B cell (primary cell): ENCODE measurements around the gene SPACA7. TPM values are rescaled to one million over a fixed set of nuclear protein-coding genes. Genes with fewer than 3 reads are reported as not detected.

Experiments
- ATAC-seq: fragments of 200-7000 bp; cut with Tn5 transposase; one replicate; pipeline ENCODE4 v1.10.0; 2021; ENCODE audit warnings: low read depth, mild to moderate bottlenecking, moderate number of reproducible peaks, moderate library complexity
- CTCF ChIA-PET: fragments of 350-600 bp; sonication (Branson Sonifier 250); formaldehyde crosslinking; loops from one replicate; lab custom pipeline; 2021; ENCODE audit warnings: antibody characterized with exemption, inconsistent platforms; lab: Charles Lee
- POLR2A ChIA-PET: fragments of 350-600 bp; sonication (Branson Sonifier 250); formaldehyde crosslinking; loops from one replicate; lab custom pipeline; 2021; ENCODE audit warnings: antibody characterized with exemption; lab: Charles Lee
- DNase-seq: peaks from one replicate; pipeline ENCODE4 v3.0.0; 2013
- H2AFZ ChIP-seq: 2 replicates; pipeline ENCODE4 v1.6.1; 2012; ENCODE audit warnings: mild to moderate bottlenecking, low read depth, low read length; ENCODE audit not compliant: insufficient read depth, poor library complexity, severe bottlenecking
- H3K27ac ChIP-seq, 2 donors: 1 replicate in 1 of 2; 2 replicates in 1 of 2; pipeline ENCODE4 v1.5.1; 2012 to 2013; ENCODE audit warnings: low read length in 2 of 2, mild to moderate bottlenecking in 2 of 2, moderate library complexity in 1 of 2
- H3K27me3 ChIP-seq, 4 experiments: fragments of 200-600 bp in 1 of 4; sonication (generic) in 1 of 4; replicated peaks in 1 of 4; 1 replicate in 2 of 4; 2 replicates in 2 of 4; pipeline versions ENCODE4 v1.6.1 to v1.7.0; 2013 to 2016; ENCODE audit warnings: low read length in 3 of 4, mild to moderate bottlenecking in 2 of 4, mixed read lengths in 1 of 4, moderate library complexity in 1 of 4; ENCODE audit not compliant: insufficient read depth in 4 of 4, control insufficient read depth in 3 of 4; ENCODE audit errors: control extremely low read depth in 1 of 4
- H3K36me3 ChIP-seq, 2 experiments: replicated peaks in 1 of 2; 1 replicate in 1 of 2; 2 replicates in 1 of 2; pipeline versions ENCODE4 v1.6.1 to v1.7.1; 2013; ENCODE audit warnings: low read length in 1 of 2; ENCODE audit not compliant: insufficient read depth in 2 of 2, control insufficient read depth in 1 of 2; ENCODE audit errors: control extremely low read depth in 1 of 2, extremely low read depth in 1 of 2
- H3K4me1 ChIP-seq, 2 donors: fragments of 200-600 bp in 1 of 2; sonication (generic) in 1 of 2; 1 replicate in 1 of 2; 2 replicates in 1 of 2; pipeline versions ENCODE4 v1.5.1 to v1.6.1; 2013 to 2017; ENCODE audit warnings: low read length in 2 of 2; ENCODE audit not compliant: control insufficient read depth in 2 of 2, insufficient read depth in 2 of 2
- H3K4me2 ChIP-seq: replicated peaks from 2 replicates; pipeline ENCODE3; 2012; ENCODE audit warnings: mild to moderate bottlenecking, low read depth, low read length; ENCODE audit not compliant: poor library complexity, severe bottlenecking
- H3K4me3 ChIP-seq, 5 experiments: fragments of 200-600 bp in 1 of 5; sonication (generic) in 1 of 5; 1 replicate in 3 of 5; 2 replicates in 2 of 5; pipeline versions ENCODE4 v1.5.1 to v1.7.0; 2011 to 2016; ENCODE audit warnings: low read length in 4 of 5, mild to moderate bottlenecking in 4 of 5, low read depth in 2 of 5, control low read depth in 1 of 5, moderate library complexity in 1 of 5; ENCODE audit not compliant: insufficient read depth in 1 of 5; ENCODE audit errors: control extremely low read depth in 1 of 5, extremely low read depth in 1 of 5
- H3K79me2 ChIP-seq: fragments of 200-600 bp; sonication (generic); one replicate; pipeline ENCODE4 v1.6.0; 2016; ENCODE audit warnings: low read length; ENCODE audit not compliant: control insufficient read depth, insufficient read depth
- H3K9ac ChIP-seq: fragments of 200-600 bp; sonication (generic); 2 replicates; pipeline ENCODE4 v1.6.1; 2017; ENCODE audit warnings: mild to moderate bottlenecking, low read length, moderate library complexity
- H3K9me3 ChIP-seq, 3 donors: one replicate each; pipeline versions ENCODE4 v1.6.1 to v1.7.1; 2013; ENCODE audit warnings: low read length in 2 of 3; ENCODE audit not compliant: control insufficient read depth in 2 of 3, insufficient read depth in 1 of 3; ENCODE audit errors: control extremely low read depth in 1 of 3
- H4K20me1 ChIP-seq: 2 replicates; pipeline ENCODE4 v1.6.0; 2012; ENCODE audit warnings: mild to moderate bottlenecking, low read length; ENCODE audit not compliant: insufficient read depth, control insufficient read depth, poor library complexity, severe bottlenecking
- H3K27ac Mint-ChIP-seq: one replicate; pipeline ENCODE4 v1.8.0; 2021; ENCODE audit warnings: mixed read lengths
- H3K27me3 Mint-ChIP-seq: one replicate; pipeline ENCODE4 v1.8.0; 2021; ENCODE audit warnings: mixed read lengths
- H3K4me1 Mint-ChIP-seq: one replicate; pipeline ENCODE4 v1.8.0; 2021; ENCODE audit warnings: mixed read lengths
- H3K4me3 Mint-ChIP-seq: one replicate; pipeline ENCODE4 v1.8.0; 2021; ENCODE audit warnings: mixed read lengths
- H3K9me3 Mint-ChIP-seq: one replicate; pipeline ENCODE4 v1.8.0; 2022; ENCODE audit warnings: mixed read lengths; ENCODE audit not compliant: insufficient read depth
- CTCF ChIP-seq: fragments of 200-600 bp; IDR thresholded peaks from one replicate; pipeline ENCODE4 v1.8.0; 2022; ENCODE audit warnings: antibody characterized with exemption, mild to moderate bottlenecking
- EZH2 ChIP-seq: IDR thresholded peaks from 2 replicates; pipeline ENCODE4 v1.6.1; 2012; ENCODE audit warnings: borderline replicate concordance, low read depth, mild to moderate bottlenecking, moderate library complexity, low read length; ENCODE audit not compliant: insufficient read depth, poor library complexity, severe bottlenecking
- WGBS: methylation state at CpG from one replicate; pipeline ENCODE4 v1.1.5; 2013; ENCODE audit warnings: missing lambda C conversion rate; ENCODE audit not compliant: insufficient coverage; 5-methylcytosine and 5-hydroxymethylcytosine counted together
- intact Hi-C: fragments of 100-400 bp; cut with micrococcal nuclease; formaldehyde crosslinking; loops from one replicate; pipeline ENCODE4 v1.10.0; 2022
- polyA plus RNA-seq: library from polyadenylated mRNA; depleted of rRNA; stranded (reverse); fragments of >200 nt; gene quantifications from 2 replicates; pipeline ENCODE4 v1.2.3, GENCODE V29; 2012
- total RNA-seq, 2 donors: library from RNA; stranded (reverse); fragments of 120-200 nt in 1 of 2; gene quantifications; 1 replicate in 1 of 2; 2 replicates in 1 of 2; pipeline versions ENCODE4 v1.2.3 to v1.2.4, GENCODE V29; 2013 to 2022

Gene SPACA7
- total and polyA plus RNA-seq, 2 donors (not counting 1 experiment from before 2014, with no cell fraction given), result not detected

- no peak overlapping the region for H2AFZ ChIP-seq
Measured at GRCh38 chr13:112346899-112347229, 29.3 kb upstream of the SPACA7 start.

GRCh38 chr13:112347986-112348385, 28.2 kb upstream of the SPACA7 start:
- Histone ChIP-seq H3K4me1 (no peaks in the 10 kb centered on the region), H3K27ac (no peak overlapping the region), H3K9me3 (peaks cover 0 to 4% (median 0%) of the 10 kb centered on the region in 3 donors), H2AFZ (no peak overlapping the region), H3K9ac (no peak overlapping the region), H3K27me3 (peaks cover 0 to 12% (median 2%) of the 10 kb centered on the region in 4 experiments), H3K36me3 (no peaks in the 10 kb centered on the region), H3K4me3 (no peak overlapping the region), H4K20me1 (no peaks in the 10 kb centered on the region), H3K4me2 (no peak overlapping the region), H3K79me2 (no peaks in the 10 kb centered on the region)
- no peak for DNase-seq
- Mint-ChIP-seq H3K9me3 (no peaks in the 10 kb centered on the region), H3K4me1 (no peaks in the 10 kb centered on the region), H3K27ac (no peak overlapping the region), H3K27me3 (peaks cover 32% of the 10 kb centered on the region), H3K4me3 (no peak overlapping the region)
- ChIA-PET POLR2A (no interaction called here), CTCF (no interaction called here)
- TF ChIP-seq EZH2, result no peak
- no peak for TF ChIP-seq CTCF
- WGBS, result 75% methylated on average over 10 of the region's 10 CpGs
- intact Hi-C loops, result no loop called here
- ATAC-seq, result no peak

More at GRCh38 chr13:112346899-112347229, 29.3 kb upstream of the SPACA7 start:
- Histone ChIP-seq H3K36me3 (no peaks in the 10 kb centered on the region), H3K79me2 (no peaks in the 10 kb centered on the region), H3K4me1 (no peaks in the 10 kb centered on the region), H3K9me3 (peaks cover 0 to 15% (median 0%) of the 10 kb centered on the region in 3 donors), H3K27ac (no peak overlapping the region), H3K9ac (no peak overlapping the region), H3K27me3 (peaks cover 0 to 12% (median 2%) of the 10 kb centered on the region in 4 experiments), H3K4me2 (no peak overlapping the region), H4K20me1 (no peaks in the 10 kb centered on the region), H3K4me3 (no peak overlapping the region)
- no peak for TF ChIP-seq EZH2
- TF ChIP-seq CTCF, result no peak
- intact Hi-C loops, result no loop called here
- no peaks in the 10 kb centered on the region for H3K9me3 Mint-ChIP-seq
- H3K4me1 Mint-ChIP-seq, result no peaks in the 10 kb centered on the region
- ATAC-seq (no peak), DNase-seq (no peak)
- ChIA-PET POLR2A (no interaction called here), CTCF (no interaction called here)
- H3K27ac Mint-ChIP-seq, result no peak overlapping the region
- no peak overlapping the region for H3K4me3 Mint-ChIP-seq
- H3K27me3 Mint-ChIP-seq, result peaks cover 32% of the 10 kb centered on the region
- WGBS, result 31% methylated on average over 5 of the region's 9 CpGs
